Activated T-cell treated with anti-CD3 and anti-CD28 coated beads for 24 hours (primary cell): ENCODE data around the gene RNF150.

Experiments used
- DNase-seq: peaks from one replicate; pipeline ENCODE4 v3.0.0-alpha.2; 2020; ENCODE audit warnings: low read depth

Gene RNF150

DNA sequence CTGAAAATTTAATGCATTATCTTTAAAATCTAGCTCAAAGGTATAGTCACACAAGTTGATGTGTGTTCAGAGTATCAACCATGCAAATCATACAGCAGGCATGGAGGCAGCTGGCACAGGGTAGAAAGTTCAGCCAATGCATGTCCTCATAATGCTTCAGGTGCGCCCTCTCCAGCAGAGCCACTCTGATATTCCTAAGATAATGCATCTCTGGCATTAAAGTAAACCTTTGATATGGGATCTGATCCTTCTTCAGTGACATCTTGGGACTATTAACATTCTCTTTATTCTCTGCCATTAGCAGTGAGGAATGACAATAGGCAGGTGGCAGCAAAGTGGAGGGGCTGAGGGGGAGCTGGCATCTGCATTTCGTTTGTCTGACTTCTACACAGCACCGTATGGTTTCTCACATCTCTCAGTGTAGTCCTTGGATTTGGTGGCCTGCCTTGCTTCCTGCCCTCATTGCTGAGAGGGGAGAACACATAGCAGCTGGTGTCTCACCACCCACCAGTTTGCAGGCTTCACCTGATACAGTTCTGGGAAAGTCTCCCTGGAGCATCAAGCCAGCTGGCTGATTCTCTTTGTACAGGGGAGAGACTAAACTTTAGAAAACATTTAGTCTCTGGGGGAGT lies 208.4 kb downstream of the RNF150 start:
- DNase-seq, result no peak

DNA sequence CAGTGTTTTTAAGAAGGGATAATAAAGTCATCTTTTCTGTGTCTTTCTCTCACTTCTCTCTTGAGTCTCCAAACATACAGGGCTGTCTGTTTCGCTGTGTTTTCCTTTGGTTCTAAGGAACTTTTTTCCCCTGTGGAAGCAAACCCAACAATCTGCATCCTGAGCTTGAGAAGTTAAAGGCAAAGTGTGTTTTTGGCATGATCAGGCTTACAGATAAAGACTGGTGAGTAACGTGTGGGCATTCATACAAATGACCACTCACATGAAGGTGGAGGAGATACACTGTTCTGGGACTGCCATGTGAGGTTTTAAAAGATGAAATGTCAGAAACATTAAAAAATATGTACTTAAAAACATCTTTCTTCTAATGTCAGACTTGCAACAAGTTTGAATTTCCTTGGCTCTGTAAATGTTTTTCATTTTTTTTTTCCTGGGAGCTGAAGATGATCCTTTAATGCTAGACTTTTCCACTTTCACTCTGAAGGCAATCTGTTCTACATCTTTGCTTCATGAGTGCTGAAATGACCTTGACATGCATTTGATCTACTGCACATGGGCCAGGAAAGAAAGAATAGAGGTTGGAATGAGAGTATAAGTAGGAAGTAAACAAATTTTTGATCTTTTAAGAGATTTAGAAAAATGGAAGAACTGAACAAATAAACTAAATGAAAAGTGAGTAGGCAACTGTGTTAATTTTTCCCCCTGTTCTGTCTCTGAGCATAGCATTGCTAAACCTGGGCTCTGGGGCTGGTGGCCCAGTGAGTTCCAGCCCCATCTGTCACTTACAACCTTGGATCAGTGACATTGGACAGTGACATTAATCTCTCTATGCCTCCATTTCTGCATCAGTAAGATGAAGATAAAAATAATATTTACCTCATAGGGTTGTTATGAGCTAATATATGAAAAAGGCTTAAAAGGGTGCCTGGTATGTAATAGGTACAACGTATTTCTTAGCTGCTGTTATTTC lies 226.0 kb downstream of the RNF150 start:
- DNase-seq, result no peak

GRCh38 chr4:140904904-140905303 lies 228.4 kb downstream of the RNF150 start:
- DNase-seq, result no peak

DNA sequence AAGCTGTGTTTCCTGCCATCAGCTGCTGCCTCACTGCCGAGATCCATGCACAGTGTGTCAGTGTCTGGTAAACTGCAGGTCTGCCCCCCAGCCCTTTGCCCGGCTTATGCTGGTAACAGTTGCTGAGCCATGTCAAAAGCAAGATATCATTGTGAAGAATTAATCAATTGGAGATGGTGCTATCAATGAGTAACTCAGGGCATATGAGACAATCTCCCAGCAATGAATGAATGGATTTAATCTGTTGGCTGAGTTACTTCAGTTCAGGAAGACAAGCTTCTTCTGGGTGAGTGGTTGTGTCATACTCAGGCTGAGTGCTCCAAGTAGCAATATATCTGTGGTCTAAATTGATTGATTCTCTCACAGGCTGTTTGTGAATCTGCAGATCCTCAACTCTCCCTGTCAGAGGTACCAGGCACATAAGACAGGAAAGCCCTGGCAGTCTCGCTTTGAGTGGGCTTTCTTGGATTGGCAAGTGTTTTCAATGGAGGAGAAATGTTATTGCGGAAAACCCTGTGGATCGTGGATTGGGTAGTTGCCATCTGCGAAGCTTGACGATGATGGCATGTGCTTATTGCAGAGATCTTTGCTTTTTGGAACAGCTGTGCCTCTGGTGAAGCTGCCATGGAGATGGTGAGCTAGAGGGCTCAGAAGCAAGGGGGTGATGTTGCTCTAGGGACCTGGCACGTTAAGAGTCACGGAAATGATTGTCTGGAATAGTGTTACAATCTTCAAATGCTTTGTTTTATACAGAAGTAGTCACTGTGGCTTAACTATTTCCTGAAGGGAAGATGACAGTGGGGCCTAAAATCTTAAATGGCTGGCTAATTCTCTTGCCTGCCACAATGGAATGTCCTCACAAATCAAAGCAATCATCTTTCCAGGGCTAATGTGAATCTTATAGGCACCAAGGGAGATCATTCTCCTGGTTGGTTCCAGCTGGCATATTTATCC lies 229.5 kb downstream of the RNF150 start:
- DNase-seq, result no peak

DNA sequence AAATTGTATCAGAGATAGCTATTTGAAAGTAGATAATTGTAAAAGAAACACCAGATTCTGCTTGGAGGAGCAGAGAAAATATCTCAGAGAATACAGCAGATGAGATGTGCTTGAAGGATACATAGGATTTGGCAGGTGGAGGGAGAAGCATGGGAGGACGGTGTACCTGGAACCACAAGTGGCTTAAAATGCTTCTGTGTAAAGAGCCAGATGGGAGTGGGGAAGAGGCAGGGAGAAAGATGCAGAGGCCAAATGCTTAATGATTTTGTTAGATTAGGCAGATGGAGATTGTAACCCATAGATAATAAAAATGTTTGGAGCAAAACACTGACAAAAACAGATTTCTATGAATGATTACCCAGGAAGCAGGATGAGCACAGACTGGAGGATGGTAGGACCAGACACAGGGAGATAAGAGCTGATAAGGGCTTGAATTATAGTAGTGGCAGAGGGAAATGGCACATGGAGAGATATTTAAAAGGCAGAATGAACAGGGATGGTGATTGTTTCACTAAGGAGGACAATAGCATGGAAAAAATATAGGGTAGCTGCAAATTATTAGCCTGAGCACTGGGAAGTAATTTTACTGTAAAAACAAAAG lies 231.4 kb downstream of the RNF150 start:
- DNase-seq, result no peak

GRCh38 chr4:140893939-140894338 lies 239.3 kb downstream of the RNF150 start:
- DNase-seq, result no peak

DNA sequence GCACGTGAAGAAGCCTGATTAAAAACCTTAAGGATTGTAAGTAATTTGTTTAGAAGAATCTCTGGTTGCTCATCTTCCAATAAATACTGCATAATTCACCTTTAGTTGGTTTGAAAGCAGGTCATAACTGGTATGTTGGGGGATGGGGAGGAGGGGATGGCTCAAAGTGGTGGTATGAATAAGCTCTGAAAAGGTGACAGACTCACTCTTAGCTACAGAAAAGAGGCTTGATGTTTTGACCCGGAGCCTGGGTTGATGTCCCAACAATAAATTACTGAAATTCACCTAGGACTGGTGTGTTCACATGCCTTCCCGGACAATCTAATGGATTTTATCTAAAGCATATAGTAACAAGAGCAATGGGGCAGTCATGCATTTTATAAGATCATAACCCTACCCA lies 245.2 kb downstream of the RNF150 start:
- no peak for DNase-seq

GRCh38 chr4:140887467-140887866 lies 245.8 kb downstream of the RNF150 start:
- DNase-seq, result no peak

DNA sequence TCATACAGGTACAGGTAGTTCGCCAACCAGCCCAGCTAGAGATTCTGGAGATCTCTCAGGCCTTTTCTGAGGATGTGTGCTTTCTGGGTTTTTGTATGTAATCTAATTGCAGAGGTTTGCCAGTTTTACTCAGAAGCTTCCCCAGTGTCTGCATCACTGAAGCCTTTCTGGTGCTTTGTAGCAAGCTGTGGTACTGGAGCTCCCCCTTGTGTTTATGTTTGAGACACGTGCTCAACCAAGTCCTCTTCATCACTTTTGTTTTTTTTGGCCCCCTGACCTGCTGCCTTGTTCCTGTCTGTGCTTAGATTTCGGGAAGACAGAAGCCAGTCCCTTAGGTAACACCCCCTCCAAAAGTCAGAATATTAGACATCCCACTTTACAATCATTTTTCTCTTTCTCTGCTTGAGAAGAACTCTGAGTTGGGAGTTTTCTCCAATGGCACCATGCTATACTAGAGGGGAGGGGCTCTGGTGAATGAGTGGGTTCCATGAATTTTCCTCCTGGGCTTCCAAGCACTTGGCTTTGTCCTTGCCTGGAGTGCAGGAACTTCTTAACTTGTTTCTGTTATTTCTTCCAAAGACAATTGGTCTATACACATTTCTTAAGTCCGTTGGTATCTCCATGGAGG lies 248.7 kb downstream of the RNF150 start:
- DNase-seq, result peak; percentile 1

DNA sequence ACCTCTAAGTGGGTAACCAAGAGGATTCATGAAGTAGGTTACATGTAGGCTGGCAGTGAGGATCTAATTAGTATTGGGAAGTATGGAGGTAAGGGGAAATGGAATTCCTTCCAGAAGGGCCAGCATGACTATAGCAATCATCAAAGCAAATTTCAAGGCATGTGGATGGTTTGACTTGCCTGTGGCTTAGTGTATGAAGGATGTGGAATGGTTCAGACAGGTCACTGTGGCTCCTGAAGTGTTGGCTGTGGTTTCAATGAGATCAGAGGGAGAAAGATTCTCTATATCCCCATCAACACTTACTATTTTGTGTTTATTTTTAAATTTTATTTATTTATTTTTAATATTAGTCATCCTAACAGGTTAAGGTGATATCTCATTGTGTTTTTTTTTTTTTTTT lies 255.5 kb downstream of the RNF150 start:
- DNase-seq, result no peak

DNA sequence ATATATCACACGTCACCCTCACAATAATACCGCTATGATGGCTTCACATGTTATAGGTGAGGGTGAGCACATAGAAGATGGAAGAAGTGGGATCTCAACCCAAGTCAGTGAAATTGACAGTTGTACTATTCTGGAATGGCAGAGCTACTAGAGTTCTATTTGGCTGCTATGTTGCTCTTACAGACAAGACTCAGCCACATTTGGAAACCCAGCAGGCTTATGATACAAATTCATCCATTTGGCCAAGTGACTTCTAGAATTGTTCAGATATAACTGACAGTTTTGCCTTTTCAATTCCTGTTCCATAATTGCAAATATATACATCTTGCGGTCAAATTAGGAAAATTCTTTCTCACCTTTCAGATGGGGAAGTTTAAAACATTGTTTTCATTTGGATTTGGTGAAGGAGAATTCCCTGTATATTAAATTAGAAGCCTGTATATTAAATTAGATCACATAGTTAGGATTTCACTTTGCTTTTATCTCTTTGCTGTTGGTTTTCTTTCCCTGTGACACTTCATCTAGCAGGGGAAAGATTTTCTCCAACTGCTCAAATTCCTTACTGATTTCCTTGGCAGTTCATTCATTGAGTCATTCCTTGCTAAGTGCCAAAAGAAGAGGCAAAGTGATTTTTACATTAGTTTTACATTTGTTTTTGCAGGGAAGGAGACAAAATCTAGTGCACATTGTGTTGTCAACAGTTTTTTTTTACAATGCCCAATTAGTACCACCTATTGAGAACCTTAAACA lies 256.5 kb downstream of the RNF150 start:
- DNase-seq, result no peak

- no peak for DNase-seq
These were observed 257.4 kb downstream of the RNF150 start for GRCh38 chr4:140875746-140876452.

- no peak for DNase-seq
These were observed 259.2 kb downstream of the RNF150 start for GRCh38 chr4:140874056-140874455.

DNA sequence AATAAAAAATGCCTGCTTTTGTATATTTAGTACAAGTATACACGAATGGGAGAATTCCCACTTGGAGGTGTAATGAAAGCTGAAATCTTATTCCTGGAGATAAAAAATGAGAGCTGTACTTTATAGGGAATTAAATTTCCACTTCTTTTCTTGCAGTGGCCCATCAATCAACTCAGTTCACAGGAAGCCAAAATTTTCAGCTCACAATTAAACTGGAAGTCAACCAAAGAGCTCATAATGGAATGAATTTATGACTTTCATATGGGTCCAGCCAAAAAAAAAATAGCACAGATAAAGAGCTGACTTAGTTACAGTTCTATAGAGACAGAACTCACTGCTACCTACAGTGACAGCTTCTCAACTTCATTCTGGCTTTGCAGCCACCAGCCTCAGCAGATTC lies 261.9 kb downstream of the RNF150 start:
- no peak for DNase-seq

DNA sequence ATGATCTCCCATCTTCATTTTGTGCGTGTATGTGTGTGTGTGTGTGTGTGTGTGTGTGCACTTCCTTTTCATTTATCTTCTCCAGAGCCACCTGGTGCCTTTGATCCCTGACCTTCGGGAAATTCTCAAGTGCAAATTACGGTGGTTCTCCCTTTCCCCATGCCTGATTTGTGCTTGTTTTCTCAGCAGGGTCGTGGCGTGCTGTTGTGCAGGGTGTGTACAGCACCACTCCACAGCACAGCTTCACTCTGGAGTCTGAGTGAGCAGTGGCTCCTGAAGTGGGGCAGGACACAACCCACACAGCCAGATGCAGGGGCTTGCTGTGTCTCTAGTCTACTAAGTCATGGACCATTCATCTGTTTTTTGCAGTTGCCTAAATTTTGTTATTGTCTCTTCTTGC lies 262.8 kb downstream of the RNF150 start:
- no peak for DNase-seq

DNA sequence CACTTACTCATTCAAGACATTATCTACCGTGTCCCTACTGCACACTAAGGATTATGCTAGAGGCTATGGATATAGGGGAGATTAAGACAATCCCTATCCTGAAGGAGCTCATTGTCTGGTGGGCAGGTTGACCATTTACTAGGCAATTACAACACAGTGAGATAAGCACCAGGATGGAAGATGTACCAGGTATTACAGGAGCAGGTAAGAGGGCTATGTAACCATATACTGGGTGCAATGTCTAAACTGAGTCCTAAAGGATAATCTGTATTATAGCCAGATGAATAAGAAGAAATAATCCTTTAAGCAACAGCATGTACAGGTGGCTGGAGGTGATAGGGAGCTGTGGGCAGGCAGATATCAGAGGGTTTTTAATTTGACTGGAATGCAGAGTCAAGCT lies 263.8 kb downstream of the RNF150 start:
- no peak for DNase-seq

- no peak for DNase-seq
These were observed 265.9 kb downstream of the RNF150 start for GRCh38 chr4:140867356-140867755.

DNA sequence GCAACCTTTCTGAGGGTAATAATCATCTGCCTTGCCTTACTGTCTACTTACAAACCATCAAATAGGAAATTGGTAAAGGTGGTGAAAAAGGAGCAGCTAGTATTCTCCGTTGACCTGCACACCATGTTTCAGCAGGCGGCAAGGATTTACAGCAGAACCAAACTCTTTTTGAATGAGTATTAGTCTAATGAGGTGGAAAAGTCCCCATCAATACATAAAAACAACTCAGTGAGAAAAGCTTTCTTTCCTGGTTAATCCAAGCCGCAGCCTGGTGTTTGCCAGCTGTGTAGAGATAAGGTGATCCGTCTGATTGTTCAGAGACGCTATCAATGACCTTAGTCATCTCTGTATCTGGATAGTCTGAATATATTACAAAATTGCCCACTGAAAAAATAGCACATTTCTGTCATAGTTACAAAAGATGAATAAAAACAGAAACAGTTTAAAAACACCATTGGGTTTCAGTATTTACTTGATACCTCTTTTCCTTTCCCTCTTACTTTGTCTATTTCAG lies 266.7 kb downstream of the RNF150 start:
- no peak for DNase-seq

DNA sequence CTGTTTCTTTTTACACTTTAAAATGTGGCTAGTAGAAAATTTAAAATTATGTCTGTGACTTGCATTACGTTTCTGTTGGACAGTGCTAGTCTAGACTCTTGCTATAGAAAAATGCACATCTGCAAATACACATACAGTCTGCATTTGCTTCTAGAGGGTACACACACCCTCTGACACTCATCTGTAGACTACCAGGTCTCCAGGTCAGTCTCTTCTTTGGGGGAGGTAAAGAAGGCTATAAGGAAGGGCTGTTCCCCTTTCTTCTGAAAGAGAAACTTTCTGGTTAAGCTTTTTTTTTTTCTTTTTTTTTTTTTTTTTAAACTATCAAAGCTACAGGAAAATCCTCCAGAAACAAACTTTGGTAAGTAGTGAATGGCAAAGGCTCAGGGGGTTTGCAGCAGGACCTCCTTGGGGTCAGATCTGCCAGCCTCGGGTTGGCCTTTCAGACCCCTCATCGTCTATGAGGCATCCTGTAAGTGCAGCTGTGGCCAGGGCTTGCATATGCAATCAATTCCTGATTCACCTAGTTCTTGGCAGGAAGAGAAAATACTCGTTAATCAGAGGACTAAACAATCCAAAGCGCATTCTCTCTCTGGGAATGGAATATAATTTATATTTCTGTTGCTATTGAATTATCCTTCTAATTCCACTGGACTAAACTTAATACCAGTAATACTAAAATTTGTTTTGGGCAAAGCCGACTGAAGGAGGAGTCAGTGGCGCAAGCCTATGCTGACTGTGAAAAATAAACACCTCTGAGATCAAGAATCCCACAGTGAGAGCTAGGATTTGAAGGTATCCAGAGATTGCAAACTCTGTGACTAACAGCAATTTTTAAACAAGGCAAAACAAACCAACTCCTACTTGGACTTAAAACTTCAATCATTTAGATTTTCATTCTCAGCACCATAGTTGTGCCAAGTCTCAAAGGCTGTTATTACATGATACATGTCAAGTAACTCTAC lies 267.7 kb downstream of the RNF150 start:
- no peak for DNase-seq
